Progenitor cell of endocrine pancreas (in vitro differentiated cells): ENCODE data around the gene ACSM5. TPM values are rescaled to one million over a fixed set of nuclear protein-coding genes. Genes with fewer than 3 reads are reported as not detected.

ENCODE experiments used
- DNase-seq: peaks from one replicate; pipeline ENCODE4 v3.0.0; 2021; ENCODE audit warnings: low spot score; ENCODE audit not compliant: unreplicated experiment
- H3K27ac Mint-ChIP-seq: 2 replicates; pipeline ENCODE4 v1.8.0; 2021; ENCODE audit warnings: mild to moderate bottlenecking, moderate library complexity, mixed read lengths
- H3K27me3 Mint-ChIP-seq: 2 replicates; pipeline ENCODE4 v1.8.0; 2021; ENCODE audit warnings: mixed read lengths
- H3K36me3 Mint-ChIP-seq: 2 replicates; pipeline ENCODE4 v1.8.0; 2022; ENCODE audit warnings: mixed read lengths; ENCODE audit not compliant: insufficient read depth
- H3K4me1 Mint-ChIP-seq: 2 replicates; pipeline ENCODE4 v1.8.0; 2021; ENCODE audit warnings: low read depth, mixed read lengths
- H3K4me3 Mint-ChIP-seq: 2 replicates; pipeline ENCODE4 v1.8.0; 2021; ENCODE audit warnings: low read depth, mild to moderate bottlenecking, moderate library complexity, mixed read lengths
- H3K9me3 Mint-ChIP-seq: 2 replicates; pipeline ENCODE4 v1.8.0; 2021; ENCODE audit warnings: low read depth, mixed read lengths
- CTCF ChIP-seq: fragments of 200-600 bp; sonication (generic); IDR thresholded peaks from one replicate; pipeline ENCODE4 v1.5.0; 2021; ENCODE audit warnings: antibody characterized with exemption, mild to moderate bottlenecking; ENCODE audit not compliant: unreplicated experiment
- total RNA-seq: library from RNA; stranded (reverse); gene quantifications from 2 replicates; pipeline ENCODE4 v1.2.1, GENCODE V29; 2021

ACSM5 gene
- total RNA-seq, 1 donor from 2014 or later = not detected

- Mint-ChIP-seq H3K9me3 (no peaks in the 10 kb centered on the region), H3K4me1 (peaks cover 7% of the 10 kb centered on the region), H3K36me3 (no peaks in the 10 kb centered on the region), H3K27me3 (no peaks in the 10 kb centered on the region), H3K27ac (no peak overlapping the region), H3K4me3 (no peak overlapping the region)
- no peak for TF ChIP-seq CTCF
- no peak for DNase-seq
Observed at GRCh38 chr16:20395946-20396345, 13.4 kb upstream of the ACSM5 start.

GRCh38 chr16:20396846-20397467 lies 12.4 kb upstream of the ACSM5 start:
- Mint-ChIP-seq H3K36me3 (no peaks in the 10 kb centered on the region), H3K27me3 (no peaks in the 10 kb centered on the region), H3K4me1 (peaks cover 7% of the 10 kb centered on the region), H3K4me3 (no peak overlapping the region), H3K27ac (no peak overlapping the region), H3K9me3 (no peaks in the 10 kb centered on the region)
- DNase-seq = no peak
- TF ChIP-seq CTCF = no peak

- Mint-ChIP-seq H3K27ac (no peak overlapping the region), H3K27me3 (no peaks in the 10 kb centered on the region), H3K4me3 (no peak overlapping the region), H3K36me3 (no peaks in the 10 kb centered on the region), H3K9me3 (no peaks in the 10 kb centered on the region), H3K4me1 (peaks cover 9% of the 10 kb centered on the region)
- DNase-seq = no peak
- no peak for TF ChIP-seq CTCF
Observed at GRCh38 chr16:20397468-20398074, 11.8 kb upstream of the ACSM5 start.

- Mint-ChIP-seq H3K4me3 (no peak overlapping the region), H3K9me3 (no peaks in the 10 kb centered on the region), H3K27me3 (no peaks in the 10 kb centered on the region), H3K4me1 (peaks cover 8% of the 10 kb centered on the region), H3K27ac (no peak overlapping the region), H3K36me3 (no peaks in the 10 kb centered on the region)
- TF ChIP-seq CTCF = no peak
- DNase-seq = no peak
Observed at GRCh38 chr16:20398603-20399002, 10.7 kb upstream of the ACSM5 start.

- Mint-ChIP-seq H3K4me1 (peaks cover 5% of the 10 kb centered on the region), H3K9me3 (no peaks in the 10 kb centered on the region), H3K27me3 (no peaks in the 10 kb centered on the region), H3K4me3 (no peak overlapping the region), H3K27ac (no peak overlapping the region), H3K36me3 (no peaks in the 10 kb centered on the region)
- no peak for TF ChIP-seq CTCF
- DNase-seq = no peak
Observed at GRCh38 chr16:20399185-20399584, 10.1 kb upstream of the ACSM5 start.
